IMR-90 (cell line): ENCODE results near the gene UBE2N. TPM values are rescaled to one million over a fixed set of nuclear protein-coding genes. Genes with fewer than 3 reads are reported as not detected.
"Not testable (repeated sequence)": the region's sequence is repeated elsewhere in the genome, so short reads cannot be mapped to it uniquely, and the experiment has no call there.

Source experiments
- ATAC-seq: fragments of 200-7000 bp; cut with Tn5 transposase; 2 replicates; pipeline ENCODE4 v1.9.1; 2020; ENCODE audit warnings: low read depth, mild to moderate bottlenecking, moderate library complexity
- BruUV-seq: library from RNA; stranded (reverse); fragments of 400-500 nt; replicated peaks from 2 replicates; lab custom pipeline; 2021; lab: Mats Ljungman, UMichigan
- CTCF ChIA-PET: fragments of 300-600 bp; formaldehyde crosslinking; extraction: SDS; loops from one replicate; lab custom pipeline; 2021; ENCODE audit warnings: antibody characterized with exemption; lab: Yijun Ruan, JAX
- POLR2A ChIA-PET: fragments of 300-600 bp; sonication (Branson Sonifier 250); formaldehyde crosslinking; loops from one replicate; lab custom pipeline; 2022; ENCODE audit warnings: antibody characterized with exemption; ENCODE audit not compliant: unreplicated experiment; lab: Charles Lee
- DNase-seq: peaks from one replicate; pipeline ENCODE4 v3.0.0; 2013
- H2AFZ ChIP-seq: replicated peaks from 2 replicates; pipeline ENCODE3; 2013; ENCODE audit warnings: low read length, mild to moderate bottlenecking; ENCODE audit not compliant: poor library complexity
- H2AK5ac ChIP-seq: 2 replicates; pipeline ENCODE4 v1.6.1; 2013; ENCODE audit warnings: low read depth, low read length, inconsistent platforms
- H2AK9ac ChIP-seq: replicated peaks from 2 replicates; pipeline ENCODE3; 2013; ENCODE audit warnings: mild to moderate bottlenecking, low read depth, low read length, moderate library complexity; ENCODE audit not compliant: poor library complexity
- H2BK120ac ChIP-seq: 2 replicates; pipeline ENCODE4 v1.6.1; 2013; ENCODE audit warnings: low read depth, low read length, inconsistent platforms
- H2BK15ac ChIP-seq: 3 replicates; pipeline ENCODE4 v1.6.1; 2013; ENCODE audit warnings: low read depth, low read length, inconsistent platforms
- H2BK20ac ChIP-seq: 2 replicates; pipeline ENCODE4 v1.6.1; 2013; ENCODE audit warnings: low read depth, mild to moderate bottlenecking, inconsistent platforms, low read length, moderate library complexity
- H2BK5ac ChIP-seq: 2 replicates; pipeline ENCODE4 v1.6.1; 2013; ENCODE audit warnings: mild to moderate bottlenecking, low read depth, low read length, inconsistent platforms; ENCODE audit not compliant: poor library complexity, severe bottlenecking
- H3K14ac ChIP-seq: replicated peaks from 2 replicates; pipeline ENCODE4 v1.6.1; 2013; ENCODE audit warnings: low read depth, low read length, inconsistent platforms
- H3K18ac ChIP-seq: 2 replicates; pipeline ENCODE4 v1.6.1; 2013; ENCODE audit warnings: low read depth, low read length, control low read depth
- H3K23ac ChIP-seq: 2 replicates; pipeline ENCODE4 v1.6.1; 2013; ENCODE audit warnings: low read depth, low read length, inconsistent platforms
- H3K27ac ChIP-seq: 2 replicates; pipeline ENCODE4 v1.5.1; 2013; ENCODE audit warnings: mild to moderate bottlenecking, control low read depth, low read length; ENCODE audit not compliant: insufficient read depth
- H3K27me3 ChIP-seq: 2 replicates; pipeline ENCODE4 v1.6.1; 2013; ENCODE audit warnings: low read length; ENCODE audit not compliant: control insufficient read depth, insufficient read depth
- H3K36me3 ChIP-seq: 2 replicates; pipeline ENCODE4 v1.6.1; 2013; ENCODE audit warnings: low read length, mixed read lengths; ENCODE audit not compliant: control insufficient read depth, insufficient read depth
- H3K4ac ChIP-seq: 2 replicates; pipeline ENCODE4 v1.6.1; 2013; ENCODE audit warnings: low read depth, low read length, inconsistent platforms
- H3K4me1 ChIP-seq: 2 replicates; pipeline ENCODE4 v1.6.1; 2013; ENCODE audit warnings: low read length, mixed read lengths; ENCODE audit not compliant: control insufficient read depth, insufficient read depth
- H3K4me2 ChIP-seq: 2 replicates; pipeline ENCODE4 v1.6.1; 2013; ENCODE audit warnings: low read depth, mild to moderate bottlenecking, control low read depth, low read length, moderate library complexity
- H3K4me3 ChIP-seq: 2 replicates; pipeline ENCODE4 v1.5.1; 2013; ENCODE audit warnings: low read depth, mild to moderate bottlenecking, control low read depth, low read length, moderate library complexity; ENCODE audit not compliant: insufficient read depth
- H3K56ac ChIP-seq: 2 replicates; pipeline ENCODE4 v1.6.1; 2013; ENCODE audit warnings: low read length, inconsistent platforms; ENCODE audit not compliant: insufficient read depth; ENCODE audit errors: extremely low read depth
- H3K79me1 ChIP-seq, 2 experiments: 2 replicates each; pipeline ENCODE4 v1.6.1; 2013; ENCODE audit warnings: low read length in 2 of 2, inconsistent platforms in 1 of 2, low read depth in 1 of 2
- H3K9ac ChIP-seq: 2 replicates; pipeline ENCODE4 v1.6.1; 2013; ENCODE audit warnings: low read depth, low read length, control low read depth
- H3K9me1 ChIP-seq: 2 replicates; pipeline ENCODE4 v1.6.1; 2013; ENCODE audit warnings: low read length, inconsistent platforms; ENCODE audit not compliant: insufficient read depth
- H3K9me3 ChIP-seq: 2 replicates; pipeline ENCODE4 v1.6.1; 2013; ENCODE audit warnings: low read length; ENCODE audit not compliant: control insufficient read depth, insufficient read depth
- H4K20me1 ChIP-seq: 2 replicates; pipeline ENCODE4 v1.6.1; 2013; ENCODE audit warnings: low read length, inconsistent platforms; ENCODE audit not compliant: insufficient read depth
- H4K5ac ChIP-seq: 2 replicates; pipeline ENCODE4 v1.6.1; 2013; ENCODE audit warnings: mild to moderate bottlenecking, low read depth, low read length, control low read depth
- H4K8ac ChIP-seq, 2 experiments: 2 replicates each; pipeline ENCODE4 v1.6.1; 2013; ENCODE audit warnings: low read depth in 2 of 2, low read length in 2 of 2, control low read depth in 1 of 2, inconsistent platforms in 1 of 2
- H4K91ac ChIP-seq: 2 replicates; pipeline ENCODE4 v1.6.1; 2013; ENCODE audit warnings: low read depth, low read length, inconsistent platforms; ENCODE audit not compliant: insufficient read depth
- WGBS, 2 experiments: methylation state at CpG; one replicate each; pipeline versions ENCODE4 v1.1.5 to v1.1.7; 2013; ENCODE audit warnings: missing lambda C conversion rate in 2 of 2; ENCODE audit not compliant: insufficient read length in 1 of 2; ENCODE audit errors: extremely low coverage in 2 of 2; 5-methylcytosine and 5-hydroxymethylcytosine counted together
- dilution Hi-C: fragments of 300-500 bp; cut with HindIII; formaldehyde crosslinking; loops from one replicate; pipeline ENCODE4 v1.14.3; 2018; ENCODE audit warnings: low sequenced_read_pairs; ENCODE audit not compliant: unreplicated experiment
- in situ Hi-C: fragments of 300-500 bp; cut with MboI; formaldehyde crosslinking; loops from 3 replicates; pipeline ENCODE4 v1.14.3; 2019; ENCODE audit warnings: low sequenced_read_pairs, inconsistent platforms, mixed read lengths
- intact Hi-C: fragments of 100-400 bp; cut with micrococcal nuclease; formaldehyde crosslinking; loops from 2 replicates; pipeline ENCODE4 v1.10.0; 2022
- polyA plus RNA-seq, 3 experiments: library from polyadenylated mRNA; depleted of rRNA; stranded (reverse); fragments of >200 nt; gene quantifications; 2 replicates each; pipeline ENCODE4 v1.2.3, GENCODE V29; 2012; ENCODE audit warnings: low replicate concordance in 1 of 3
- total RNA-seq: library from RNA; depleted of rRNA; stranded (reverse); fragments of >200 nt; gene quantifications from 2 replicates; pipeline ENCODE4 v1.2.3, GENCODE V29; 2012

Gene UBE2N
- total and polyA plus RNA-seq, 2 of the 4 experiments (the other 2 are of a cell fraction) = 64.5 to 103 TPM

DNA sequence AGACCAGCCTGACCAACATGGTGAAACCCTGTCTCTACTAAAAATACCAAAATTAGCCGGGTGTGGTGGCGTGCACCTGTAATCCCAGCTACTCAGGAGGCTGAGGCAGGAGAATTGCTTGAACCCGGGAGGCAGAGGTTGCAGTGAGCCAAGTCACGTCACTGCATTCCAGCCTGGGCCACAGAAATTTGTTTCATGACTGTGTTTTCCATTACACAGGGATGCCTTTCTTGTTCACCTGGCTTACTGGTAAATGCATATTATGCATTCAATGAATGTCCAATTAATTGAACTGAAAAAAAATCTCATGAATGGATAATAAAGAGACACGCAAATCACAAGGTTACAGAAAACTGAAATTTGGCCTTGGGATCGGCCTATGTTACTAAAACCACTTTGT is 9.7 kb downstream of the UBE2N start:
- H3K27me3 ChIP-seq, H3K4ac ChIP-seq, ATAC-seq, H3K36me3 ChIP-seq, H3K9me3 ChIP-seq, H3K9ac ChIP-seq, H4K8ac ChIP-seq, DNase-seq, dilution Hi-C loops, H3K27ac ChIP-seq, in situ Hi-C loops, POLR2A ChIA-PET, H4K5ac ChIP-seq, H2BK15ac ChIP-seq, BruUV-seq, H2BK5ac ChIP-seq, H3K4me3 ChIP-seq, H2AFZ ChIP-seq, H3K9me1 ChIP-seq, H2BK120ac ChIP-seq, H4K91ac ChIP-seq, CTCF ChIA-PET, H2BK20ac ChIP-seq, H3K23ac ChIP-seq, H2AK5ac ChIP-seq, H3K14ac ChIP-seq, H3K18ac ChIP-seq, H3K4me2 ChIP-seq, H3K56ac ChIP-seq, H2AK9ac ChIP-seq, intact Hi-C loops: not testable (repeated sequence)
- Histone ChIP-seq H3K4me1 (peaks cover 22% of the 10 kb centered on the region), H3K79me1 (peaks cover 0 to 44% of the 10 kb centered on the region in 2 experiments; a peak in 2 of 4 replicates), H4K20me1 (peaks cover 92% of the 10 kb centered on the region)
- WGBS, 2 experiments = 80% methylated on average over 2 of the region's 6 CpGs; no CpG with 5 or more reads in 1 of the 2 experiments
